PC-9 (cell line): Measurements from ENCODE around the gene SLC38A7. TPM values are rescaled to one million over a fixed set of nuclear protein-coding genes. Genes with fewer than 3 reads are reported as not detected.

ENCODE experiments used
- BruUV-seq: library from RNA; stranded (reverse); fragments of 400-500 nt; replicated peaks from 2 replicates; lab custom pipeline; 2021; lab: Mats Ljungman, UMichigan
- CTCF ChIA-PET: fragments of 300-600 bp; sonication (Branson Sonifier 250); formaldehyde crosslinking; loops from one replicate; lab custom pipeline; 2022; ENCODE audit warnings: antibody characterized with exemption; lab: Charles Lee
- POLR2A ChIA-PET: fragments of 300-600 bp; sonication (Branson Sonifier 250); formaldehyde crosslinking; loops from one replicate; lab custom pipeline; 2022; ENCODE audit warnings: antibody characterized with exemption; ENCODE audit not compliant: unreplicated experiment; lab: Charles Lee
- DNase-seq, 2 experiments: peaks; one replicate each; pipeline versions ENCODE4 v3.0.0 to v3.0.0-alpha.2; 2015 to 2022; ENCODE audit warnings: mixed read lengths in 1 of 2
- H2AFZ ChIP-seq: fragments of 200-600 bp; sonication (generic); 2 replicates; pipeline ENCODE4 v1.8.1; 2017; ENCODE audit warnings: antibody characterized with exemption
- H3F3A ChIP-seq: fragments of 200-600 bp; sonication (generic); 2 replicates; pipeline ENCODE4 v1.8.1; 2017; ENCODE audit warnings: antibody characterized with exemption, mild to moderate bottlenecking, low read depth; ENCODE audit not compliant: insufficient read depth
- H3K27ac ChIP-seq: fragments of 200-600 bp; sonication (generic); 2 replicates; pipeline ENCODE4 v1.6.1; 2016; ENCODE audit warnings: mixed run types
- H3K27me3 ChIP-seq: fragments of 200-600 bp; sonication (generic); 2 replicates; pipeline ENCODE4 v1.6.1; 2016; ENCODE audit warnings: low read depth, mixed run types; ENCODE audit not compliant: insufficient read depth
- H3K36me3 ChIP-seq: fragments of 200-600 bp; sonication (generic); 2 replicates; pipeline ENCODE4 v1.6.1; 2016; ENCODE audit warnings: low read depth, mixed run types
- H3K4me1 ChIP-seq: fragments of 200-600 bp; sonication (generic); replicated peaks from 2 replicates; pipeline ENCODE4 v1.6.1; 2016; ENCODE audit warnings: mixed run types; ENCODE audit not compliant: insufficient read depth
- H3K4me2 ChIP-seq: fragments of 200-600 bp; sonication (generic); 2 replicates; pipeline ENCODE4 v1.6.1; 2017; ENCODE audit warnings: mixed run types
- H3K4me3 ChIP-seq: fragments of 200-600 bp; sonication (generic); 2 replicates; pipeline ENCODE4 v1.6.1; 2016; ENCODE audit warnings: mixed run types
- H3K79me2 ChIP-seq: fragments of 200-600 bp; sonication (generic); 2 replicates; pipeline ENCODE4 v1.6.1; 2017; ENCODE audit warnings: low read depth, mixed run types
- H3K9me2 ChIP-seq: fragments of 200-600 bp; sonication (generic); 2 replicates; pipeline ENCODE4 v1.8.1; 2017; ENCODE audit warnings: mild to moderate bottlenecking; ENCODE audit not compliant: insufficient read depth
- H3K9me3 ChIP-seq: fragments of 200-600 bp; sonication (generic); 2 replicates; pipeline ENCODE4 v1.8.1; 2016; ENCODE audit warnings: low read depth; ENCODE audit not compliant: insufficient read depth
- H4K20me1 ChIP-seq: fragments of 200-600 bp; sonication (generic); 2 replicates; pipeline ENCODE4 v1.8.1; 2017; ENCODE audit not compliant: insufficient read depth
- CTCF ChIP-seq: fragments of 200-600 bp; sonication (generic); conservative IDR thresholded peaks from 2 replicates; pipeline ENCODE4 v1.6.1; 2017; ENCODE audit warnings: mixed run types, antibody characterized with exemption, mild to moderate bottlenecking, moderate library complexity
- EZH2 ChIP-seq: fragments of 200-600 bp; sonication (generic); IDR thresholded peaks from 2 replicates; pipeline ENCODE4 v1.8.0; 2017; ENCODE audit warnings: antibody characterized with exemption, low read depth
- intact Hi-C: fragments of 100-400 bp; cut with micrococcal nuclease; formaldehyde crosslinking; loops from one replicate; pipeline ENCODE4 v1.10.0; 2022; ENCODE audit not compliant: unreplicated experiment
- total RNA-seq: library from RNA; stranded (reverse); gene quantifications from 2 replicates; pipeline ENCODE4 v1.2.3, GENCODE V29; 2021

SLC38A7 gene
- total RNA-seq, 1 experiment from 2014 or later = 18.6 TPM

- POLR2A ChIA-PET = no interaction called here
- CTCF ChIA-PET = no interaction called here
Measured at GRCh38 chr16:58658796-58659211, 25.8 kb downstream of the SLC38A7 start.

GRCh38 chr16:58656899-58657298 is 27.7 kb downstream of the SLC38A7 start:
- Histone ChIP-seq H2AFZ (no peak overlapping the region), H3K9me3 (no peaks in the 10 kb centered on the region), H4K20me1 (no peaks in the 10 kb centered on the region), H3F3A (0 out of 2 replicates have a peak, but pooled peaks cover 3% of the 10 kb centered on the region), H3K4me1 (no peaks in the 10 kb centered on the region), H3K79me2 (no peaks in the 10 kb centered on the region), H3K4me2 (no peak overlapping the region), H3K4me3 (no peak overlapping the region), H3K27ac (no peak overlapping the region), H3K27me3 (no peaks in the 10 kb centered on the region), H3K9me2 (no peaks in the 10 kb centered on the region), H3K36me3 (no peaks in the 10 kb centered on the region)
- DNase-seq = no peak
- BruUV-seq = no TSS peak
- ChIA-PET CTCF (interaction anchor here (0.5 to 0.6 kb wide), 2 partner anchors 9 to 164 kb away, joined by 3 read pairs; no protein-coding TSS in a partner anchor), POLR2A (no interaction called here)
- intact Hi-C loops = loop anchor here (10.0 kb wide), 1 partner anchor 632 kb away; the partner anchor contains the start of gene MMP15
- TF ChIP-seq EZH2 = no peak
- TF ChIP-seq CTCF = no peak

More at GRCh38 chr16:58658796-58659211, 25.8 kb downstream of the SLC38A7 start:
- no peaks in the 10 kb centered on the region for H3K9me2 ChIP-seq
- no TSS peak for BruUV-seq
- H2AFZ ChIP-seq = no peak overlapping the region
- no peaks in the 10 kb centered on the region for H3K4me1 ChIP-seq
- H3K79me2 ChIP-seq = no peaks in the 10 kb centered on the region
- H4K20me1 ChIP-seq = no peaks in the 10 kb centered on the region
- H3K4me3 ChIP-seq = no peak overlapping the region
- H3K4me2 ChIP-seq = no peak overlapping the region
- DNase-seq = no peak
- H3K27me3 ChIP-seq = no peaks in the 10 kb centered on the region
- TF ChIP-seq CTCF (no peak), EZH2 (no peak)
- H3K36me3 ChIP-seq = no peaks in the 10 kb centered on the region
- H3K9me3 ChIP-seq = no peaks in the 10 kb centered on the region
- intact Hi-C loops = loop anchor here (10.0 kb wide), 1 partner anchor 634 kb away; the partner anchor contains the start of gene MMP15
- H3K27ac ChIP-seq = no peak overlapping the region
- peaks cover 7% of the 10 kb centered on the region; the same call in 1 of the 2 replicates for H3F3A ChIP-seq

- intact Hi-C loops = loop anchor here (10.0 kb wide), 1 partner anchor 630 kb away; the partner anchor contains the start of gene MMP15
- no peak overlapping the region for H3K4me2 ChIP-seq
Measured at GRCh38 chr16:58655215-58655596, 29.4 kb downstream of the SLC38A7 start.

More at GRCh38 chr16:58655215-58655596, 29.4 kb downstream of the SLC38A7 start:
- Histone ChIP-seq H3K4me3 (no peak overlapping the region), H3K4me1 (peaks cover 7% of the 10 kb centered on the region), H3K79me2 (no peaks in the 10 kb centered on the region), H3F3A (peaks cover 12% of the 10 kb centered on the region; the same call in 1 of the 2 replicates), H3K9me2 (no peaks in the 10 kb centered on the region), H3K9me3 (no peaks in the 10 kb centered on the region), H3K36me3 (no peaks in the 10 kb centered on the region), H2AFZ (0 out of 2 replicates have a peak overlapping the region, but pooled peaks have one; percentile 33), H3K27me3 (no peaks in the 10 kb centered on the region), H3K27ac (no peak overlapping the region), H4K20me1 (no peaks in the 10 kb centered on the region)
- ChIA-PET POLR2A (no interaction called here), CTCF (no interaction called here)
- no peak for TF ChIP-seq CTCF
- no peak for TF ChIP-seq EZH2
- BruUV-seq = no TSS peak
- no peak for DNase-seq
